ENCODE results near the gene KRT78.

The KRT78 gene

DNA sequence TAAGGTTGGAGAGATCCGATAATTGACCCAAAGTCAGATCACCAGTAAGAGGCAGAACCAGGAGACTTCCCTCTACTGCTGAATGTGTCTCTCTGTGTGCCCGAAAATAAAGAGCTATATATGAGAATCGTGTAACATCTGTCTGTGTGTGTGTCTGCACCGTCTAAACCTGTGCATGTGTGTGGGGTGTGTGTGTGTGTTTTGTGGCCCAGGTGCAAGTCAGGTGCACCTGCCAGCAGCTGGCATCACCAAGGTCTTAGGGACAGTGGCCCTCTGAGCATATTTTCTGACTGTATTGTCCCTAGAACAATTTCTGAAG lies 24.7 kb upstream of the KRT78 start:
- TF ChIP-seq MYC (IDR thresholded peaks at IDR 0.05; ENCODE audit: low read depth, low read length), result no peak
- TF ChIP-seq, protein P1, sequence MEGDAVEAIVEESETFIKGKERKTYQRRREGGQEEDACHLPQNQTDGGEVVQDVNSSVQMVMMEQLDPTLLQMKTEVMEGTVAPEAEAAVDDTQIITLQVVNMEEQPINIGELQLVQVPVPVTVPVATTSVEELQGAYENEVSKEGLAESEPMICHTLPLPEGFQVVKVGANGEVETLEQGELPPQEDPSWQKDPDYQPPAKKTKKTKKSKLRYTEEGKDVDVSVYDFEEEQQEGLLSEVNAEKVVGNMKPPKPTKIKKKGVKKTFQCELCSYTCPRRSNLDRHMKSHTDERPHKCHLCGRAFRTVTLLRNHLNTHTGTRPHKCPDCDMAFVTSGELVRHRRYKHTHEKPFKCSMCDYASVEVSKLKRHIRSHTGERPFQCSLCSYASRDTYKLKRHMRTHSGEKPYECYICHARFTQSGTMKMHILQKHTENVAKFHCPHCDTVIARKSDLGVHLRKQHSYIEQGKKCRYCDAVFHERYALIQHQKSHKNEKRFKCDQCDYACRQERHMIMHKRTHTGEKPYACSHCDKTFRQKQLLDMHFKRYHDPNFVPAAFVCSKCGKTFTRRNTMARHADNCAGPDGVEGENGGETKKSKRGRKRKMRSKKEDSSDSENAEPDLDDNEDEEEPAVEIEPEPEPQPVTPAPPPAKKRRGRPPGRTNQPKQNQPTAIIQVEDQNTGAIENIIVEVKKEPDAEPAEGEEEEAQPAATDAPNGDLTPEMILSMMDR (IDR thresholded peaks at IDR 0.05; ENCODE audit: low read depth, low read length), result no peak
- no peak for TF ChIP-seq POLR2A (IDR thresholded peaks at IDR 0.05; ENCODE audit: extremely low read depth, insufficient read length)
- TF ChIP-seq, protein P2, sequence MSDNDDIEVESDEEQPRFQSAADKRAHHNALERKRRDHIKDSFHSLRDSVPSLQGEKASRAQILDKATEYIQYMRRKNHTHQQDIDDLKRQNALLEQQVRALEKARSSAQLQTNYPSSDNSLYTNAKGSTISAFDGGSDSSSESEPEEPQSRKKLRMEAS (IDR thresholded peaks at IDR 0.05; ENCODE audit: low read depth, low read length), result no peak
- H3K4me3 ChIP-seq (ENCODE audit: low read depth, low read length), result peak overlapping the region; percentile 48
- DNase-seq (ENCODE audit: low read depth), result no peak

DNA sequence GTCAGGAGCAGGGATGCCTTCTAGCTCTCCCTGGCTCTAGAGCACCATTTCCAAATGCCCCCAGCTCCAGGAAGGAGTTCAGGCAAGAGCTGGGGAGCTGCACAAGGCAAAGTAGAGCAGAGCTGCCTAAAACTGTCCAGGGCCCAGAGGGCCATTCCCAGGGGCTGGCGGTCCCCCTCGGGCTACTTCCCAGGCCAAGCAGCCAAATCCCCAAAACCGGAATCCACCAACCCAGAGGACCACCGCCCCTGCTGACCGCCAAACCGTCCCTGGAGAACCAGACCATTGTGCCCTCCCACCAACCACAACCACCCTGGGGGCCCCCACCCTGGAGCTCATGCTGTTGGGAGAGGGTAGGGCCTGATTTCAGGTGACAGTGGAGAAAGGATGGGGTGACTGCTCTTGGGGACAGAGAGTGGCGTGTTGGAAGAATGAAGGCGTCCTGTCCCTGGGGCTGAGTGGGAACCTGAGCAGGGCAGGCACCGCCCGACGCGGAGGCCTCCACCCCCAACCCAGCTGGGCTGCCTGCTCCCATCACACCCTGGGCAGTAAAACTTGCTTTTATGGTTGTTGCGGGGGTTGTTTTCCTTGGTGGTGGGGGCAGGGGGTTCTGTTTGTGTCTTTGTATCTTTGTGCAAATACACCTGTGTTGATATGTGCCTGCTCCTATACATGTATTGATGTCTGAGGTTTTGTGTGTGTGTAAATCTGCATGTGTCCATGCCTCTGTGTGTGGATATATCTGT lies 24.0 kb upstream of the KRT78 start:
- no peak overlapping the region for H3K4me3 ChIP-seq (ENCODE audit: low read depth, low read length)
- TF ChIP-seq, protein P1 (IDR thresholded peaks at IDR 0.05; ENCODE audit: low read depth, low read length), result no peak
- no peak for TF ChIP-seq POLR2A (IDR thresholded peaks at IDR 0.05; ENCODE audit: extremely low read depth, insufficient read length)
- TF ChIP-seq MYC (IDR thresholded peaks at IDR 0.05; ENCODE audit: low read depth, low read length), result no peak
- TF ChIP-seq, protein P2 (IDR thresholded peaks at IDR 0.05; ENCODE audit: low read depth, low read length), result no peak
- no peak for DNase-seq (ENCODE audit: low read depth)

DNA sequence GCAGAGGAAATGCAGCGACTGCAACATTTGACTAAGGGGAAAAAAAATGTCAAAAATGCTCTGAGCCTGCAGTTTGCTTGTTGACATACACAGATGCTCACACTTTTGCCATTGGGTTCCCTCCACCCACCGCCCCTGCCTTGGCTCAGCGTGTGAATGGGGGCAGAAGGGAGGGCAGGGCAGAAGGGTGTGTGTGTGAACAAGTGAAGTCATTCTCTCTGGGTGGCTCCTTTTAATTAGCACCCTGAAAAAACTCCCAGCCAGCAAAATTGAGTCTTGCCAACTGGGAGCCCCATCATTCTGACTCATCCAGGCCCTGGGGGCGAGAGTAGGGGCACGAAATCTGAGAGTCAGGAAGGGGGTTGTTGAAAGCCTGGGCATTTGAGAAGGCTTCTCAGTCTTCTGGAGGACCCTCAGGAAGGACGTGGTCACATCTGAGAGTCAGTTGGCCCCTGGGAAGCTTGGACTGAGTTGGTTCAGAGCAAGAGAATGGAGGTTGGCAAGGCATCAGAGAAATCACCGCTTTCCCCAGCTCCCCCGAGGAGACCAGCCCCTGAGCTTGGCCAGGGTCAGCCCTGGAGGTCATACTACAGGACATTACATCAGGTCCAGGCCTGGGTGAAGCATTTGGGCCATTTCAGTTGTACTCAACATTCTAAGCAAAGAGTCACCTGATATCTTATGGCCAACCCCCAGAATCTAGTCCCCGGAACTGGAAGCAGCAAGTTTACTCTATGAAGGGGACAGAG lies 22.7 kb upstream of the KRT78 start:
- H3K4me3 ChIP-seq (ENCODE audit: low read depth, low read length), result no peak overlapping the region
- TF ChIP-seq MYC (IDR thresholded peaks at IDR 0.05; ENCODE audit: low read depth, low read length) (no peak), POLR2A (IDR thresholded peaks at IDR 0.05; ENCODE audit: extremely low read depth, insufficient read length) (no peak)
- TF ChIP-seq, protein P2 (IDR thresholded peaks at IDR 0.05; ENCODE audit: low read depth, low read length), result no peak
- DNase-seq (ENCODE audit: low read depth), result no peak

DNA sequence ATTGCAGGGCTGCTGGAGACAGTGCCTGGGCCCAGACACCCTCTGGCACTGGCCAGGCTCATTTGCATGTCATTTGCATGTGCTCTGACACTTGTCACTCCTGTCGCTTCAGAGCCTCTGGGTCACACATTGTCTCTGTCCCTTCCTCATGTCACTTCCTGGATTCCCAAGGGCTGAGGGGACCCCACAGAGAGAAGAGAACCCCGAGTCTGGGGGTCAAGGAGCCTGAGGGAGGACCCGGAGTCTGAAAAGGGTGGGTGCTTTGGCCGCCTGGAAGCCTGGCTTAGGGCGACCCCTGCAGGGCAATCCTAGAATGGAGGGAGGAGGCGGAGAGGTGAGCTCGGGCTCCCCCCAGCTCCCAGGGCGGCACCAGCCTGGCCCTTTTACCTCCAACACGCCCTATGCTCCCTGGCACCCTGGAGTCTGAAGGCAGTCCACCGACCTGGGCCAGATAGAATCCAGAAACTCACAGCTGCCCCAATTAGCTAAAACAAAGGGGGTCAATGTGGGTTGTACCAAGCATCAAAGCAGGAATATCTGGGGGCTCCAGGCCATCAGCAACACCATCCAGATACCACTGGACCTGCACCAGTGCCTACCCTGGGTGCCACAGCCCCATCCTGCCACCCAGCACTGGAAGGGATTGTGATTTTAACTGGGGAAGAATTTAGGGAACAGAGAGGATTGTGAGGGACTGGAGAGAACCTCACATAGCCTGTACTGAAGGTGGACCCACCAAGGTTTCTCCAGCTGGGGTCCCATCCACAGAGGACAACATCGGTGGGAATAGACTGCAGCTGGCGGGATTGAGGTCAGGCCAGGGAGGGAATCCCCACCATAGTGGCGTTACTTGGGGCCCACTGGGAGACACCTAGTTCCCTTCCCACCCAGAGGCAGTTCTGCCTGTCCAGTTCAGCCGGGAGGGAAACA lies 21.8 kb upstream of the KRT78 start:
- no peak overlapping the region for H3K4me3 ChIP-seq (ENCODE audit: low read depth, low read length)
- TF ChIP-seq, protein P2 (IDR thresholded peaks at IDR 0.05; ENCODE audit: low read depth, low read length), result no peak
- TF ChIP-seq POLR2A (IDR thresholded peaks at IDR 0.05; ENCODE audit: extremely low read depth, insufficient read length), result no peak
- TF ChIP-seq, protein P1 (IDR thresholded peaks at IDR 0.05; ENCODE audit: low read depth, low read length), result peak; percentile 84
- TF ChIP-seq MYC (IDR thresholded peaks at IDR 0.05; ENCODE audit: low read depth, low read length), result peak; percentile 22; the same call in 1 of the 2 replicates
- peak; percentile 68 for DNase-seq (ENCODE audit: low read depth)

DNA sequence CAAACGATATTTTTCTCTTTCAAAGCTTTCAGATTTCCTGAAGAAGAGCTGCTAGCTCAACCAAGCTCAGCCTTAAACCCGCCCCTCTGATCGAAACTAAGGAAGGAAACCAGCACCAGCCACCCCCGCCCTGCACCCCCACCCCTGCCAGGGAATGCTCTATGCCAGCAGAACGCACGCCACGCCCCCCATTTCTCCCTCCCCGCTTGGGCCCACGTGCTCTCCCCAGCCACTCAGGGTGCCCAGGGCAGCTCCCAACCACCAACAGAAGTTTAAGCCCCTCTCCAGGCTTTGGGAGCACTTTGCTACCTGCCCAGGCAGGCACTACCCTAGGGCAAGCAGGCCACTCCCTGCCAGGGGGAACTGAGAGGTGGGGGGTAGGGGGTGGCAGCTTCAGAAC lies 18.8 kb upstream of the KRT78 start:
- H3K4me3 ChIP-seq (ENCODE audit: low read depth, low read length), result no peak overlapping the region
- DNase-seq (ENCODE audit: low read depth), result no peak
- TF ChIP-seq, protein P1 (IDR thresholded peaks at IDR 0.05; ENCODE audit: low read depth, low read length), result no peak
- TF ChIP-seq, protein P2 (IDR thresholded peaks at IDR 0.05; ENCODE audit: low read depth, low read length), result no peak
- TF ChIP-seq MYC (IDR thresholded peaks at IDR 0.05; ENCODE audit: low read depth, low read length) (no peak), POLR2A (IDR thresholded peaks at IDR 0.05; ENCODE audit: extremely low read depth, insufficient read length) (no peak)

Measured in NB4 (cell line).